Activated CD8-positive, alpha-beta memory T cell treated with anti-CD3 and anti-CD28 coated beads, Interleukin-2, amount 50 U/mL, for 48 hours (primary cell): ENCODE results near the gene SEPHS2.
A peak's percentile ranks its signal among the peaks of the same experiment; 100 is the strongest.

ENCODE experiments used
- DNase-seq: peaks from one replicate; pipeline ENCODE4 v3.0.0-alpha.2; 2020

The SEPHS2 gene

DNA sequence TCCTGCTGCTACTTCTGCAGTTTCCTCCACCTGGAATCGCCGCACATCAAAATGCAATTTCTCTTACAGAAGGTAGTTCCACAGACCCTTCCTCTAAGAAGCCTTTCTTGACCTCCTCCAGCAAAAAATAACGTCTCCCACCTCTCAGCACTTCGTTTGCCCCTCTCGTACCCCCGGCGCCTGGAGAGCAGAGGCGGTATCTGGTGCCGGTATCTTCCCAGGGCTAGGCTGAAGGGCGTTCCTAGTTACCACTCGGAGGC, 16.3 kb downstream of the SEPHS2 start:
- DNase-seq = no peak

DNA sequence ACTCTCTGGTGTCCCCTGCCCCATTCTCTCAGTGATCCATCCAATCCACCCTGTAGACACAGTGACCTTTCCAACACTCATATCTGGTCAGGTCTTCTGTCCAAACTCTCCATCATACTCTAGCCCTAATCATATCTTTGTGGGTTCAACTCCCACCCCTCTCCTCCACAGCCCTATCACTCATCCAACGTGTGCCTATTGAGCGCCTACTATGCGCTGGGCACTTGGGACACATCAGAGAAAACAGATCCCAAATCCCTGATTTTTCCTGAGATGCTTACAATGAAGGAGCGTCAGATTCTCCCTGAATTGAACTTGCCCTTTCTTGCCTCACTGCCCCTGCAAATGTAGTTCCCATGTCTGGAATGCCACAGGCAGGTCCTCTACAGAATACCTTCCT, 17.6 kb downstream of the SEPHS2 start:
- DNase-seq = no peak

DNA sequence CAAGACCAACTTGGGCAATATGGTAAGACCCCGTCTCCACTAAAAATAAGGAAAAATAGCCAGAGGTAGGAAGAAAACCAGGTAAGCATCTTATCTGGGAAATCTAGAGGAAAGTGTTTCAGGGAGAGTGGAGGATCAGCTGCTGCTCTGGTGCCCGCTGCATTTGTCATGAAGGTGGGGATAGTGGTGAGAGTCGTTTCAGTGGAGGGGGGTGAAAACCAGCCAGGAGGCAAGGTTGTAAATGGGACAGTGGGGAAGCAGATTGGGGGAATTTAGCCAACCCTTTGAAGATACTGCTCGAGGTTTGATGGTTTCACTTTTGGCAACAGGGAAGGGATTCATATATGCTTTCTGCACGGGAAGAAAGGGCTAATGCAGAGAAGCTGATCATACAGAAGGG, 24.7 kb downstream of the SEPHS2 start:
- no peak for DNase-seq

DNA sequence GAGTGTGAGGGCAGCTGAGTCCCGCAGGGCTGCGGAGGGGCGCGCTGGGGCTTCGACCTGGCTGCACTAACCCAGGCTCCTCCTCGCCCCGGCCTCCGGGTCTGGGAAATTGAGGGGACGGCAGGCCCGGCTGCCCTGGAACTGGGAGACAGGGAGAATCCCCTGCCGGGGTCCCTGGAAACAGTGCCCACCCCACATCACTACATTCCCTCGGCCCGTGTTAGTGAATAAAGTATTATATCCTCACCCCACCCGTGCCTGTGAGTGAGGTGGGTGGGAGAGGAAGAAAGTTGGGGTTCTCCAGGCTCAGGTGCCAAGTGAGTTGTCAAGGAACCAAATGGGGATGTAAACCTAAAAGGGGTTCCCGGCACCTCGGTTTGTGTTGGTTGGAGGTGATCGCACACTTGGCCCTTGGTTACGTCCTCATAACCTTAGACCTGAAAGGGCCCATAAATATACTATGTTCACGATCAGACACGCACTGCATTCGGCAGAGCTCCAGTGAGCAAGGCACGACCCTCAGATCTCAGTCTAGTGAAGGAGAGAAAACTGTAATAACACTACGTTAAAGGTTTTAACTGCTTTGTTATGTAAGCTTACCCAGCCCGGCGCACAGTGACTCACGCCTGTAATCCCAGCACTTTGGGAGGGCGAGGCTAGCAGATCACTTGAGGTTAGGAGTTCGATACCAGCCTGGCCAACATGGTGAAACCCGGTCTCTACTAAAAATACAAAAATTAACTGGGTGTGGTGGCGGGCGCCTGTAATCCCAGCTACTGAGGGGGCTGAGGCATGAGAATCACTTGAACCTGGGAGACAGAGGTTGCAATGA, 27.1 kb downstream of the SEPHS2 start:
- DNase-seq = no peak

DNA sequence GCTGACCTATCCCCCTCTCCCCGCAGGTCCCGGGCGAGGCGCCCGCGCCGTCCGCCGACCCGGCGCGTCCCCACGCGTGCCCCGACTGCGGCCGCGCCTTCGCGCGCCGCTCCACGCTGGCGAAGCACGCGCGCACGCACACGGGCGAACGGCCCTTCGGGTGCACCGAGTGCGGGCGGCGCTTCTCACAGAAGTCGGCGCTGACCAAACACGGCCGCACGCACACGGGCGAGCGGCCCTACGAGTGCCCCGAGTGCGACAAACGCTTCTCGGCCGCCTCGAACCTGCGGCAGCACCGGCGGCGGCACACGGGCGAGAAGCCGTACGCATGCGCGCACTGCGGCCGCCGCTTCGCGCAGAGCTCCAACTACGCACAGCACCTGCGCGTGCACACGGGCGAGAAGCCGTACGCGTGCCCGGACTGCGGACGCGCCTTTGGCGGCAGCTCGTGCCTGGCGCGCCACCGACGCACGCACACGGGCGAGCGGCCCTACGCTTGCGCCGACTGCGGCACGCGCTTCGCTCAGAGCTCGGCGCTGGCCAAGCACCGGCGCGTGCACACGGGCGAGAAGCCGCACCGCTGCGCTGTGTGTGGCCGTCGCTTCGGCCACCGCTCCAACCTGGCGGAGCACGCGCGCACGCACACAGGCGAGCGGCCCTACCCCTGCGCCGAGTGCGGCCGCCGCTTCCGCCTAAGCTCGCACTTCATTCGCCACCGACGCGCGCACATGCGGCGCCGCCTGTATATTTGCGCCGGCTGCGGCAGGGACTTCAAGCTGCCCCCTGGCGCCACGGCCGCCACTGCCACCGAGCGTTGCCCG, 27.9 kb downstream of the SEPHS2 start:
- peak; percentile 93 for DNase-seq

DNA sequence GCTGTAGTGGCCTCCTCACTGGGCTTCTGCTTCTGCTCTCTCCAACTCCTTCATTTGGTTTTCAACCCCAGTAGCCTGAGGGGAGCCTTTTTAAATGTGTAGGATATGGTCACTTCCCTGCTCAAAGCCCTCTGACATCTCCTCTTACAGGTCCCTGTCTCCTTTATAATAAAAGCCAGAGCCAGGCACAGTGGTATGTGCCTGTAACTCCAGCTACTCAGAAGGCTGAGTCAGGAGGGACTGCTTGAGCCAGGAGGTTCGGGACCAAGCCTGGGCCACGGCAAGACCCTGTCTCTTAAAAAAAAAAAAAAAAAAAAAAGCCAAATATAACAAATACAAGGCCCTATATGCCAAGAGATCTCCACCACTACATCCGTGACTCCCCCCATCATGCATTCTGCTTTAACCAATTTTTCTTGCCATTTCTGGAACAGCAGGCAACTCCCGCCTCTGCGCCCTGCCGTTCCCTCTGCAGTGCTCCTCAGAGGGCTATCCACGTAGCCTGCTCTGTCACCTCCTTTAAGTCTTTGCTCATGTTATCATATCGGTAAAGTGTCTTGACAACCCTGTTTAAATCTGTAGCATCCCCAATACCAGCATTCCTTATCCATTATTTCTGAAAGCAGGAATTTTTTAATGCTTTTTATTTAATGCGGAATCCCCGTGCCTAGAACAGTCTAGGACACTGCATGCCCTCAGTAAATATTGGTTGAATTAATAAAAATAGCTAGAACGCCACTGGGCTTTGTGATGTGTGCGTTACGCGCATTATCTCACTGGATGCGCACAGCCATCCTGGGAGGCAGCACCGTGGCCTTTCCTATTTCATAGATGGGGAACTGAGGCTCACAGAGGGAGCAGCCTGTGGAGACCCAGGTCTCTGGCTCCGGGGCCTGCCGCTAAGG, 28.8 kb downstream of the SEPHS2 start:
- DNase-seq = peak; percentile 66

DNA sequence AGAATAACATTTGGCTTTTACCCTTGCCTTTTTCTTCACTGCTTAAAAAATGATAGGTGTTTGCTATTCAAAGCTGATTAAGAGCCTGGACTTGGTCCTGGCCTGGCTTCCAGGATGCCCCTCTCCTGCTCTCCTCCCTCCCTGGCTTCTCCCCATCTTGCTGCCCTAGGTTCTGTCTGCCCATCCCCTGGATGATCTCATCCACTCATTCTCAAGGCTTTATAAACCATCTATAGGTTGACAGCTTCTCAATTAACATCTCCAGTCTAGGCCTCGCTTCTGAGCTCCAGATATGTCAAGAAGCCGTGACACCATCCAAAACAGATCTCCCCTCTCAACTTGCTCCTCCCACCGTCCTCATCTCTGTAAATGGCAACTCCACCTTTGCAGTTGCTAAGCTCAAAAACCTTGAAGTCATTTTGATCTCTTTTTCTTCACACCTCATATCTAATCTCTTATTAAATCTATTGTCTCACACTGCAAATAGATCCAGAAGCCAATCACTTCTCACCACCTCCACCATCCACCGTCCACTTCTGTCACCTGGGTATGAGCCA, 29.5 kb downstream of the SEPHS2 start:
- no peak for DNase-seq

DNA sequence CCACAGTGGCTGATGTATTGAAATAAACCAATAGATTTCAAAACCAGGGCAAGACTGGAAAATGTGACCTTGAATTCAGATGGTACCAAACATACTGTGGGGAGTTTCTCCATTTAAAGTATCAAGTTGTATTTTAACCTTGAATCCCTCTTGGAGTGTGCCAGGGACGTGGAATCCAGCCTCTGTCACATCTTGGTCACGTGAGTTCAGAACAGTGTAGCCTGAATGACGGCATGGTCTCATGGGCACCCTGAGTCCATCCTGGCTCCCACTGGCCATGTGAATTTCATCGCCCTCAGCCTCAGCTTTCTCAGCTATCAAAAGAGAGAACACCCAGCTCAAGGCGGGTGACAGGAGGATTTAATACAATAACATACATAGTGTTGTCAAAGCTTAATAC, 31.5 kb downstream of the SEPHS2 start:
- DNase-seq = no peak

DNA sequence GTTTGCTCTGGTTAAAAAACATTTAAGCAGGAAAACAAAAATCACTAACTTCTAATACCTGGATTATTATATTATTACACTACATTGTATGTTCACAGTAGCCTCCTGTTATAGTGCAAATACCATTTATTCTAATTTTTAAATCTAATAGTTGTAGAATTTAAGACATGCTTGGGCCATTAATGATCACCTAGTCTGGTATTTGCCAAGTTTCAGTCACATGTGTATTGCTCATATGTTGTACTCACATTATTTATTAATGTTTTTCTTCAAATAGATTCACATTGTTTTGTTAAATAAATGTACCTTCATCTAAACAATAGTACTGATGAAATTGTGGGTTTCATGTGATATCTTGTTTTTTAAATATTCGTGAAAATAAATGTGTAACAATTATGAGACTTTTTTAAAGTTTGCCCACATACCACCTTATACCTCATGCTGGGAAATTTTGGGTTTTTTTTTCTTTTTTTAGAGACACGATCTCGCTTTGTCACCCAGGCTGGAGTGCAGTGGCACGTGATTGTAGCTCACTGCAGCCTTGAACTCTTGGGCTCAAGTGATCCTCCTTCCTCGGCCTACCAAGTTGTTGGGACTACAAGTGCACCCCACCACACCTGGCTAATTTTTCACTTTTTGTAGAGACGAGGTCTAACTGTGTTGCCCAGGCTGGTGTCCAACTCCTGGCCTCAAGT, 32.4 kb downstream of the SEPHS2 start:
- DNase-seq = no peak

DNA sequence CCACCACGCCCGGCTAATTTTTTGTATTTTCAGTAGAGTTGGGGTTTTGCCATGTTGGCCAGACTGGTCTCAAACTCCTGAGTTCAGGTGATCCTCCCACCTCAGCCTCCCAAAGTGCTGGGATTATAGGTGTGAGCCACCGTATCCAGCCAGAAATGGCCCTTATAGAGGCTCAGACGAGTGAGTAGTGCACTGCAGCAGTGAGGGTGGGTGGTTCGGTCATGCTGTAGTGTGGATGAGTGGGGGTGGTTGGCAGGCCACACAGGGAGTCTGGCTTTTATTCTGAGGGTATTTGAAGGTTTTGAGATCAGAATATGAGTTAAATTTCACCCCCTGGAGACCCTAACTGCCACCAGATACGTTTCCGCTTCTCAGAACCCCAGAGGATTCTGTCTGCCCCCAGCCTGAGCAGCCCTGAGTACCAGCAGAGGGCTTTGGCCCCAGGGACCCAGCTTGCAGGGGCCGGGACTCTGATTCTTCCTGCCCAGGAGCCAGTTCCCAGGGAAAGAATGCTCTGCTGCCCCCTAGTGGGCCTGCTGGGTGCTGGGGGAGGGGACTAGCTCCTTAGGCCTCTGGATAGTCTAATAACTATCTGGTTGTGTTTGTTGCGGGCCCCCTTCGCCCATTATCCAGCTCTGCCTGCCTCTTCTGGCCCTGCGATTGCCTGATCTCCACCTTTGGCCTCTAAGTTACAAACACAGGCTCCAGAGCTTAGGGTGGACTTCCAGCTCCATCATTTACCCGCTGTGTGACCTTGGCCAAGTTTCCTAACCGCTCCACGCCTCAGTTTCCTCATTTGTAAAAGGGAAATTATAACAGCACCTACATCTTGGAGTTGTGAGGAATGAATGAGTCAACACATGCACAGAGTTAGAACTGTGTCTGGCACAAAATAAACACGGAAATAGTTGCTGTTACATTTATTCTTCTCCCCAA, 36.3 kb downstream of the SEPHS2 start:
- peak; percentile 98 for DNase-seq

DNA sequence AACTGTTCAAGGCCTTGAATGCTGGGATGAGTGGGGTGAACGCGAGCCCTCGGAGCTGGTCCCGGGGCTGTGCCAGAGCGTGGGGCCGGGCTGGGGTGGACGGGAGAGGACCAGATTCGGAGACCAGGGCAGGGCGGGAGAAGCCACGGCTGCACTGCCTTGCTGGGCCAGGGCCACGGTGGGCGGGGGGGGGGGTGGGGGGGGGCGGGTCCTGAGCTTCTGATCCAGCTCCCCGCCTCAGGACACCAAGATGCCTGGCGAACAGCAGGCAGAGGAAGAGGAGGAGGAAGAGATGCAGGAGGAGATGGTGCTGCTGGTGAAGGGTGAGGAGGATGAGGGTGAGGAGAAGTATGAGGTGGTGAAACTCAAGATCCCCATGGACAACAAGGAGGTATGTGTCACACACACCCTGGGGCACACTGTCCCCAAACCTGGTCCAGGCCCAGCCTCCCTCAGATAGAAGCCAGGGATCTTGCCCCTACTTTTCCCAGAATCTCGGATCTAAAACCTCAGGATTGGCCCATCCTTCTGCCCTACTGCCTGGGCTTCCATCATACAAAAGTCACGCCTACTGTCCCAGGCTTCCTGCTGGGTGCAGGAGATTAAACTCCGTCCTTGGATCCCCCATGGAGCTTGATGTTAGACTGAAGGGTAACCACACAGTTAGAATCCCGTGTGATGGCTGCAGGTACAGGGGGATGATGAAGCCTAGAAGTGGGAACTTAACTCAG, 37.7 kb downstream of the SEPHS2 start:
- DNase-seq = no peak

DNA sequence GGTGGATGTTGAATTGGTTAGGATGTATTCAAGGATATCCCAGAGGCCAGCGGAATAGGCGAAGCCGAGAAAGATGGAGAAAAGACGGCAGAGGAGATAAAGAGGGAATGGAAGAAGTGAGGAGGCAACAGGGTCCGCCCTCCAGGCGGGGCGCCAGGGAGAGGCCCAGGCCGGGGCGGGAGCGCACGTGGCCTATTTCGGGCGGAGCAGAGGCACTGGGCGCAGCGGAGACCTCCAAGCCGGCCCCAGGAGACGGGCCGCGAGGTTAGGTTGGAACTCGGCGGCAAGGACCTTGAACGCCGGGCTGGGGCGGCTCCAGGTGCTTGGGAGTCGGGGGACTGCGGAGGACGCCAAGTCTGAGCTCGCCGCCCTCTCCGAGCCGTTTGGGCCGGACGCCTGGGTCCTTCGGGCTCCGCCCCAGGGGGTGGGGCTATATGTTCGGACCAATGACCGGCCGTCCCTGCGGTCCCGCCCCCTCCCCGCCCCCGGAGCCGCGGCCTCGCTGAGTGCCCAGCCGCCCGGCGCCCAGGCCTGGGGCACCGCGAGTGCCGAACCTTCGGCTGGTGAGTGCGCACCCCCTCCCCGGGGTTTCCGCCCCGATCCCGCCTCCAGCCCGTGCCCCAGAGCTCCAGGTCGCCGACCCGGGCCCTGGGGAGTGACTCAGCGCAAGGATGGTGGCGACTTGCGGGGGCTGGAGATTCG, 38.4 kb downstream of the SEPHS2 start, which contains the start of gene ZNF771:
TSS of gene ZNF771 (plus strand) at position 505 of the 702 bp plus-strand sequence. CDS start 448 bp downstream, outside the sequence.
- peak; percentile 94 for DNase-seq

DNA sequence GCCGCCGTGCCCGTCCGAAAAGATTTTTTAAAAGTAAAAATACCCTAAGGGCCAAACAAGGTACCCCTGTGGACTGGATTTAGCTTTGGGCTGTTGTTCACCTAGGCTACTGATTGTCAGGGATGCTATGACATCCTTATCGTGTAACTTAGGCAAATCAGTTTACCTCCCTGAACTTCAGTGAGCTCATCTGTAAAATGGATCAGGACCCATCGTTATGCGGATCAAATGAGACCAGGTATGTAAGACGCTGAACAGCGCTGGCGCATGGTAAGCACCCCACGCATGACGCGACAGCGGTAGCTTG, 38.9 kb downstream of the SEPHS2 start:
- DNase-seq = no peak

DNA sequence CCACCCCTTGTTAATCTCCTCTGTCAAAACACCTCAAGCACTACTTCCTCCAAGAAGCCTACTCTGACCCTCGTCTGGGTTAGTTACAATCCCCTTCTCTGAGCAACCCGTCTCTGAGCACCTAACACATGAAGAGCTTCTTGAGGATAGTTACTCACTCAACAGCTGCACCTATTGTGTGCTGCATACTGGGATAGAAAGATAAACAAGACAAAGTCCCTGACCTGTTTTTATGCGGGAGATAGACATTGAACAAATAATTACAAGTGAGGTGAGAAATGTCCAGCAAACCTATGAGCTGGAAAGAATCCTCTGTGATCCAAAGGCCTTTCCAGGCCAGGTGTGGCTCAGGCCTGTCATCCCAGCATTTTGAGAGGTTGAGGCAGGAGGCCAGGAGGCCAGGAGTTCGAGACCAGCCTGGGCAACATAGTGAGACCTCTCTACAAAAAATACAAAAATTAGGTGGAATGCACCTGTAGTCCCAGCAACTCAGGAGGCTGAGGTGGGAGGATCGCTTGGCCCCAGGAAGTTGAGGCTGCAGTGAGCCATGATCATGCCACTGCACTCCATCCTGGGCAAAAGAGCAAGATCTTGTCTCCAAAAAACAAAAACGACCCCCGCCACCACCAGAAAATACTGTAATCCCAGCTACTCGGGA, 43.8 kb downstream of the SEPHS2 start:
- no peak for DNase-seq

DNA sequence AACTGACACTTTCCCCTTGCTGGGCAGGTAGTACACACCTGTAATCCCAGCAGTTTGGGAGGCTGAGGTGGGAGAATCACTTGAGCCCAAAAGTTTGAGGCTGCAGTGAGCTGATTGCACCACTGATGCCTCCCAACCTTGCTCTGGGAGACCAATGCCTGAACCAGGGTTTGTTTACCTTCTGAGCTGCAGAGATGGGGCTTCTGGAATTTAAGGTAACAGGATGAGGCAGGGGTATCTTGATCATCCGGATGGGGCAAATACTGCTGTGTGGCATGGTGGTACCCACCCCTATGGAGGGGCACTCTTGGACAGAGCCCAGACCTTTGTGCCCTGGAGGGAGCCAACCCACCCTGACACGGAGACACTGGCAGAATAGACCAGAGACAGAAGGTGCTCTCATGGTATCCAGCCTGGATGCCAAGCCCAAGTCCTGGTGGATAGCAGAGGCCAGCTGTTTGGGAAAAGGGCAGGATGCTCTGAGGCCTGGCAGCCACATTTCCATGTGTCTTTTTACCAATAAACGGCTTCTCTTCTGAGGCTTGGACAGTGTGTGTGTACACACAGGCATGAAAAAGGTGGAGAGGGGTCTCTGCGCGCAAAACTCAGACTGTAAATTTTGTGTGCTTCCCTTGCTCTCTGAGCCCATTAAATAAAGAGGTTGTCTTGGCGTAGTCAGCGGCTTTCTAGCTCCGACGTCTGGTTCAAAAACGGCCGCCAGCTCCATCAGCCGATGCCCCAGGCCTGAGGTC, 46.1 kb downstream of the SEPHS2 start:
- DNase-seq = no peak

DNA sequence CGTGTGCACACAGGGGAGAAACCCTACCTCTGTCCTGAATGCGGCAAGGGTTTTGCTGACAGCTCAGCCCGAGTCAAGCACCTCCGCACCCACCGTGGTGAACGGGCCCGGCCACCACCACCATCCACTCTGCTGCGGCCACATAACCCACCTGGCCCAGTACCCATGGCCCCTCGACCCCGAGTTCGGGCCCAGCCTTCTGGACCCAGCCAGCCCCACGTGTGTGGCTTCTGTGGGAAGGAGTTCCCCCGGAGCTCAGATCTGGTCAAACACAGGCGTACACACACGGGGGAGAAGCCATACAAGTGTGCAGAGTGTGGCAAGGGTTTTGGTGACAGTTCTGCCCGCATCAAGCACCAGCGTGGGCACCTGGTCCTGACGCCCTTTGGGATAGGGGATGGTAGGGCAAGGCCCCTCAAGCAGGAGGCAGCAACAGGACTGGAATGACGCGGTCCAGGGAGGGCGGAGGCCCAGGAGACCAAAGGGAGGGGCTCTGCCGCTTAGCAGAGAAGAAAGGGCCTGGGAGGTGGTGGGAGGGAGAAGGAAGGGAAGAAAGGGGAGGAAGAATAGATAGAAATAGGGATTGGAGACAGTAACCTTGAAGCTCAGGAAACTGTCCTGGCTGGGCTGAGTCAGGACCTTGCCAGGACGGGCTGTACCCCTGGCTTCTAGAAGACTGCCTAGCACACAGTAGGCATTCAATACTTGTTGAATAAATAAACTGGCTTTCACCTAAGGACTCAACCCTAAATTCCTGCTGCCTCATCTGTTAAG, 46.8 kb downstream of the SEPHS2 start:
- no peak for DNase-seq

DNA sequence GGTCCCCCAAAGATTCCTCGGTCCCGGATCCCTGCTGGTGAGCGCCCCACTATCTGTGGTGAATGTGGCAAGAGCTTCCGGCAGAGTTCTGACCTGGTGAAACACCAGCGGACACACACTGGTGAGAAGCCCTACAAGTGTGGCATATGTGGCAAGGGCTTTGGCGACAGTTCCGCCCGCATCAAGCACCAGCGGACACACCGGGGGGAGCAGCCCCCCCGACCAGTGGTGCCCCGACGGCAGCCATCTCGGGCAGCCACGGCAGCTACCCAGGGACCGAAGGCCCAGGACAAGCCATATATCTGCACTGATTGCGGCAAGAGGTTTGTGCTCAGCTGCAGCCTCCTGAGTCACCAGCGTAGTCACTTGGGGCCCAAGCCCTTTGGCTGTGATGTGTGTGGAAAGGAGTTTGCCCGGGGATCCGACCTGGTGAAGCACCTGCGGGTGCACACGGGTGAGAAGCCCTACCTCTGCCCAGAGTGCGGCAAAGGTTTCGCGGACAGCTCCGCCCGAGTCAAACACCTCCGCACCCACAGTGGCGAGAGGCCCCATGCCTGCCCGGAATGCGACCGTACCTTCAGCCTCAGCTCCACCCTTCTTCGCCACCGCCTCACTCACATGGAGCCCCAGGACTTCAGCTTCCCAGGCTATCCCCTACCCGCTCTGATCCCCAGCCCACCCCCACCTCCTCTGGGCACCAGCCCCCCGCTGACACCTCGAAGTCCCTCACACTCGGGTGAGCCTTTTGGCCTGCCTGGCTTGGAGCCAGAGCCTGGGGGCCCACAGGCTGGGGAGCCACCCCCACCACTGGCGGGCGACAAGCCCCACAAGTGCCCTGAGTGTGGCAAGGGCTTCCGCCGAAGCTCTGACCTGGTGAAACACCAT, 47.7 kb downstream of the SEPHS2 start:
- no peak for DNase-seq
